ENCODE data around the gene ATF6B.
"Not testable (repeated sequence)": the region's sequence is repeated elsewhere in the genome, so short reads cannot be mapped to it uniquely, and the experiment has no call there.

The ATF6B gene

GRCh38 chr6:32079566-32080290, 48.3 kb downstream of the ATF6B start:
- DNase-seq, result no peak

- DNase-seq, result no peak
Observed at GRCh38 chr6:32076321-32076809, 51.7 kb downstream of the ATF6B start.

GRCh38 chr6:32075781-32076180, 52.3 kb downstream of the ATF6B start:
- no peak for DNase-seq

DNA sequence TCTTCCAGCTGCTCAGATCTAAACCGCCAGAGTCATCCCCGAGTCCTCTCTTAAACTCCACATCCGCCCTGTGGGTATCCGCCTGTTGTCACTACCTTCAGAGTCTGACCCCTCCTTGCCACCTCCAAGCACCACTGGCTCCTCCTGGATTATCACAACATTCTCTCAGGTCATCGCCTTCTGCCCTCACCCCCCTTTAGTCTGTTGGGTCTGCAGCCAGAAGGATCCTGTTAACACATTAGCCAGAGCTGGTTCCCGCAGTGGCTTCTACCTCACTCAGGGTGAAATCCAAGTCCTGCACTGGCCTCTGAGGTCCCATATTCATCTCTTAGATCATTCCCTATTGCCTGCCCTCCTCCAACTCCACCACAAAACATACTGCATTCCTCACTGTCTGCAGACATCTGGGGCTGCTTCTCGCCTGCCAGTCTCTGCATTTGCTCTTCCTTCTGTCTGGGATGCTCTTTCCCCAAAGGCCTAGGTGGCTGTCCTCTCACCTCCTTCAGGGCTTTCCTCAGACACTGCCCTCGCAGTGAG, 53.0 kb downstream of the ATF6B start:
- DNase-seq, result no peak

DNA sequence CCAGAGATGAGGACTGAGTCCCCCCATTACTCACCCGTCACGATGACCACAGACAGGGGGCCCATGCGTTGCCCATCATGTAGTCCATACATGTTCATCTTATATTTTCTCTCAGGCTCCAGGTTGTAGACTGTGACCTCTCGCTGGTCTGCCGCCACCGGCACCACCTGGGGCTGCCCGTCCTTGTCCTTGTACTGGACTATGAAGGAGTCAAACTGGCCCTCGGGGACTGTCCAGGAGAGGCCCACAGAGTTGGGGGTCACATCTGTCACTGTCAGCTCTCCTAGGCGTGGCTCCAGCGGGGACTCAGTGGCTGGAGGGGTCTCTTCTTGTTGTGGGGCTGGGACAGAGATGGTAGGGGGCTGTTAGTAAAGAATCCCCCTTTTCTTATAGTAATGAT, 54.4 kb downstream of the ATF6B start:
- DNase-seq, result no peak

DNA sequence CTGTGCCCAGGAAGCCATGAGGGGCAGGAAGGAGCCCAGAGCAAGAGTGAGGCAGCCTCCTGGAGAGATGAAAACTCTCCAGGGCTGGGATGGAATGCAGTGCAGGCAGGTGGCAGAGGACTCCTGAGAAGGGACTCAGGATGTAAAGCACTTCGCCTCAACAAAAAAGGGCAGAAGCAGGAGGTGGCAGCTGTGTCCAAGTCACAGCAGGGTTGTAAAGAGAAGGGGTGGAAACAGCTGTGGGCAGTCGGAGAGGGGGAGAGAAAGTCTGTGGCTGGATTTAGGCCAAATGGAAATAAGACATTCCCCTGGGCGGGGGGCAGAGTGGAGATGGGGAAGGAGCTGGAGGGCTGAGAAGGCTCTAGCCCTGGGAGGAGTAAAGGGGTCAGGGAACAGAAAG, 54.9 kb downstream of the ATF6B start:
- DNase-seq, result no peak

GRCh38 chr6:32070814-32071543, 57.1 kb downstream of the ATF6B start:
- DNase-seq, result no peak

DNA sequence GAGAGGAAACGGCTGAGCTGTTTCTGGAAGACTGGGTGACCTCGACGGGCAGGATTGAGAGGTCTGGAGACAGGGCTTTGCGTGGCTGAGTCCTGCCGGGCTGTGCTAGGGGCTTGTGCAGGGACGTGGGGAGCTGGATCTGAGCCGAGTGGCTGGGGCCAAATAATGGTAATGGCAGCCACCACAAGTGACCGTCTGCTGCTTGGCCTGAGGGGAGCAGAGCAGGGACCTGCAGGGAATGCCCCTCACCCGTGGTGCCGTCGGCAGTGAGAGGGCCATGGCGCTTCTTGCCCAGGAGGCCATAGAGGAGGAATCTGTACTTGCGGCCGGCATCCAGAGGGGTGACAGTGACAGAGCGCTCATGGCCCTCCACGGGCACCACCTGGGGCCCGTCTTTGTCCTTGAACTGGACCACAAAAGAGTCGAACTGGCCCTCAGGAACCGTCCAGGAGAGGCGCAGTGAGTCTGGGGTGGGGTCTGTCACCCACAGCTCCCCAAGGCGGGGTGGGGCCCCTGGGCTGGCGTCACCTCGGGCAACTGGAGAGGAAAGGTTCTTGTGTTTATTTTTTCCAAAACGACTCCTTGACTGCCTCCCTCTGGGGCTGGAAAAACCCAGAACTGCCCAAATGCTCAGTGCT, 58.0 kb downstream of the ATF6B start:
- no peak for DNase-seq

DNA sequence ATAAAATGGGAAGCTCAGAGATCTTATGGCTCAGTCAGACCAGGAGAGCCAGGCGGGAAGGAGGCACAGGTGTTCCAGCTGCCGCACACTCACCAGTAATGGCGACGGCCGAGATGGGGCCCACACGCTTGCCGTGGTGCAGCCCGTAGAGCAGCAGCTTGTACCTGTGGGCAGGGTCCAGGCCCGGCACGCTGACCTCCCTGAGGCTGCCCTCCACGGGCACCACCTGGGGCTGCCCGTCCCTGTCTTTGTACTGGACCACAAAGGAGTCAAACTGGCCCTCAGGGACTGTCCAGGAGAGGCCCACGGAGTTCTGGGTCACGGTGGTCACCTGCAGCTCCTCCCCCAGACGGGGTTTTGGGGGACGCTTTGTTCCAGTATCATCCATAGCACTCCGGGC, 58.6 kb downstream of the ATF6B start:
- no peak for DNase-seq

GRCh38 chr6:32068867-32069266, 59.2 kb downstream of the ATF6B start:
- DNase-seq, result no peak

GRCh38 chr6:32068315-32068714, 59.7 kb downstream of the ATF6B start:
- DNase-seq, result not testable (repeated sequence)

- not testable (repeated sequence) for DNase-seq
Observed at GRCh38 chr6:32067521-32067920, 60.5 kb downstream of the ATF6B start.

All from stimulated activated CD4-positive, alpha-beta T cell treated with anti-CD3 and anti-CD28 coated beads, Interleukin-4, amount 100 ng/mL, for 1 hour (primary cell).